ENCODE data around the gene APPBP2. TPM values are rescaled to one million over a fixed set of nuclear protein-coding genes. Genes with fewer than 3 reads are reported as not detected.

APPBP2 gene
- total and polyA plus RNA-seq, 2 of the 8 experiments (the other 6 are each of a cell fraction or from before 2014, with no cell fraction given): 3.3 to 18.0 TPM

- H2BK120ac ChIP-seq (replicated peaks; ENCODE audit: low read depth, low read length): no peak overlapping the region
- H3K4me2 ChIP-seq (ENCODE audit: insufficient read depth in 1 of 2, low read depth in 2 of 2, low read length in 2 of 2): no peak overlapping the region
- H3K23ac ChIP-seq (ENCODE audit: insufficient read length): no peak overlapping the region
- H2BK5ac ChIP-seq (ENCODE audit: low read depth, low read length): no peak overlapping the region
- no peak overlapping the region for H3K9ac ChIP-seq (replicated peaks in 1 of 4; ENCODE audit: extremely low read depth in 1 of 4, low read depth in 3 of 4, low read length in 3 of 4)
- H2AFZ ChIP-seq (ENCODE audit: low read length): no peak overlapping the region
- H2BK12ac ChIP-seq (ENCODE audit: low read depth, low read length): no peak overlapping the region
- no peaks in the 10 kb centered on the region for H3K23me2 ChIP-seq (ENCODE audit: low read depth, low read length)
- H3K14ac ChIP-seq (ENCODE audit: insufficient read length): no peak overlapping the region
- no peak overlapping the region for H4K5ac ChIP-seq (ENCODE audit: insufficient read length, low read depth, low read length)
- no peak for TF ChIP-seq CBX8 (IDR thresholded peaks at IDR 0.05; ENCODE audit: borderline replicate concordance, low read depth, low read length)
- TF ChIP-seq ATF3 (IDR thresholded peaks at IDR 0.05; ENCODE audit: insufficient read depth, low read depth, low read length): no peak
- TF ChIP-seq HDAC2 (IDR thresholded peaks at IDR 0.05; ENCODE audit: borderline replicate concordance in 1 of 2, low read depth in 2 of 2, low read length in 2 of 2): no peak
- no peak for TF ChIP-seq JUN (IDR thresholded peaks at IDR 0.05; ENCODE audit: low read depth, low read length)
- no peak for TF ChIP-seq ZNF274 (IDR thresholded peaks at IDR 0.05; ENCODE audit: borderline replicate concordance, extremely low read depth, low read length)
- no peak for TF ChIP-seq RBBP5 (IDR thresholded peaks at IDR 0.05; ENCODE audit: borderline replicate concordance, low read depth, low read length)
- no peak for TF ChIP-seq SP4 (IDR thresholded peaks at IDR 0.05; ENCODE audit: low read length)
- no peak for TF ChIP-seq GABPA (IDR thresholded peaks at IDR 0.05; ENCODE audit: borderline replicate concordance, insufficient read depth, low read length)
- no peak for TF ChIP-seq POLR2AphosphoS5 (IDR thresholded peaks at IDR 0.05; ENCODE audit: low read depth, low read length)
- no peak for TF ChIP-seq SIN3A (conservative IDR thresholded peaks at IDR 0.05 in 1 of 2, IDR thresholded peaks at IDR 0.05 in 1 of 2; ENCODE audit: low read depth in 1 of 2, low read length in 2 of 2)
- no peak for TF ChIP-seq EZH2 (IDR thresholded peaks at IDR 0.05; ENCODE audit: low read depth, low read length, severe bottlenecking)
- DNase-seq (ENCODE audit: low read depth in 1 of 2, low spot score in 2 of 2): no peak
- no peak overlapping the region for H3K27ac ChIP-seq (ENCODE audit: low read depth, low read length)
- H3K4me1 ChIP-seq (replicated peaks in 1 of 4; ENCODE audit: control insufficient read depth in 3 of 4, insufficient read depth in 4 of 4, low read length in 3 of 4): peaks cover 0 to 3% (median 1%) of the 10 kb centered on the region in 4 experiments; a peak in 4 of 7 replicates
- H3K79me1 ChIP-seq (ENCODE audit: low read depth, low read length): no peaks in the 10 kb centered on the region
- no peak overlapping the region for H2AK5ac ChIP-seq (ENCODE audit: low read depth, low read length)
- no peak overlapping the region for H3K18ac ChIP-seq (ENCODE audit: extremely low read depth, low read length)
- peaks cover 10 to 12% of the 10 kb centered on the region in 2 experiments; a peak in 3 of 4 replicates for H3K9me3 ChIP-seq (ENCODE audit: insufficient read depth in 2 of 2, low read depth in 1 of 2, low read length in 1 of 2)
- H3K4ac ChIP-seq (replicated peaks; ENCODE audit: insufficient read length, low read depth, low read length): no peak overlapping the region
- no peak overlapping the region for H2BK20ac ChIP-seq (ENCODE audit: low read length)
- no peaks in the 10 kb centered on the region for H3K36me3 ChIP-seq (ENCODE audit: control insufficient read depth in 2 of 4, insufficient read depth in 4 of 4, low read length in 3 of 4)
- CTCF ChIA-PET (ENCODE audit: partially characterized antibody): interaction anchor here (0.6 to 1.2 kb wide), 3 partner anchors 10 to 81 kb away, joined by 3 to 4 read pairs (median 3); no protein-coding TSS in a partner anchor
- no peaks in the 10 kb centered on the region for H3K27me3 ChIP-seq (replicated peaks in 1 of 4; ENCODE audit: control insufficient read depth in 3 of 4, extremely low read depth in 1 of 4, insufficient read depth in 3 of 4, low read length in 3 of 4)
- POLR2A ChIA-PET (ENCODE audit: partially characterized antibody): no interaction called here
- no peak overlapping the region for H3K56ac ChIP-seq (replicated peaks; ENCODE audit: insufficient read length, low read depth, low read length)
- no peak for FAIRE-seq
- H2BK15ac ChIP-seq (ENCODE audit: low read length): no peak overlapping the region
- no peak overlapping the region for H3K4me3 ChIP-seq (ENCODE audit: extremely low read depth in 1 of 4, insufficient read depth in 2 of 4, low read depth in 3 of 4, low read length in 4 of 4)
- no peaks in the 10 kb centered on the region for H3K79me2 ChIP-seq (ENCODE audit: control insufficient read depth in 1 of 2, insufficient read depth in 2 of 2, low read length in 2 of 2)
- H4K91ac ChIP-seq (replicated peaks; ENCODE audit: insufficient read length, low read length): no peak overlapping the region
- H4K20me1 ChIP-seq (replicated peaks in 1 of 2; ENCODE audit: control insufficient read depth in 1 of 2, insufficient read depth in 2 of 2, low read length in 2 of 2): no peaks in the 10 kb centered on the region
- 84% methylated on average over 5 of the region's 5 CpGs; no CpG with 5 or more reads in 1 of the 2 experiments for WGBS, 2 experiments (ENCODE audit: extremely low coverage in 1 of 2, insufficient coverage in 1 of 2, insufficient read length in 1 of 2, insufficient replicate concordance in 2 of 2, low coverage in 1 of 2, low lambda C conversion rate in 2 of 2, missing lambda C conversion rate in 1 of 2)
- no peak overlapping the region; the same call in 1 of the 2 replicates for H4K8ac ChIP-seq (ENCODE audit: extremely low read depth, insufficient read depth, low read length)
Observed at GRCh38 chr17:60436676-60437075, 89.4 kb downstream of the APPBP2 start.

Data from H1 (cell line).